Adipose tissue (tissue), 3 donors: Measurements from ENCODE around the gene SPNS2. TPM values are rescaled to one million over a fixed set of nuclear protein-coding genes. Genes with fewer than 3 reads are reported as not detected.

Source experiments
- H3K27ac ChIP-seq: one replicate; pipeline ENCODE4 v1.5.1; 2013; ENCODE audit warnings: low read depth, low read length
- WGBS, 3 donors: extraction: QIAGEN DNeasy Blood & Tissue Kit; methylation state at CpG; one replicate each; pipeline ENCODE4 v1.1.7; 2013; 5-methylcytosine and 5-hydroxymethylcytosine counted together
- polyA plus RNA-seq, 3 donors: library from polyadenylated mRNA; stranded (reverse); fragments of 200-250 nt; gene quantifications; one replicate each; pipeline ENCODE4 v1.2.3, GENCODE V29; 2013
- donor health status: healthy with polysubstance abuse.
- donor health status: Bipolar disorder and iron deficiency.
- donor health status: healthy.

The SPNS2 gene
- polyA plus RNA-seq, 3 donors = 13.5 to 32.8 (median 26.9) TPM

- WGBS, 3 donors = 81 to 87% (median 84%) methylated on average over 8 of the region's 8 CpGs
- no peak overlapping the region for H3K27ac ChIP-seq
Measured at GRCh38 chr17:4479340-4479981, 19.2 kb upstream of the SPNS2 start.

GRCh38 chr17:4479982-4480751 lies 18.5 kb upstream of the SPNS2 start:
- H3K27ac ChIP-seq = no peak overlapping the region
- WGBS, 3 donors = 52 to 60% (median 59%) methylated on average over 13 of the region's 13 CpGs

GRCh38 chr17:4480929-4481898 lies 17.5 kb upstream of the SPNS2 start:
- no peak overlapping the region for H3K27ac ChIP-seq
- 25 to 45% (median 29%) methylated on average over 13 to 14 of the region's 14 CpGs for WGBS, 3 donors

GRCh38 chr17:4482338-4483011 lies 16.2 kb upstream of the SPNS2 start:
- 88 to 91% (median 90%) methylated on average over 15 to 16 of the region's 16 CpGs for WGBS, 3 donors

DNA sequence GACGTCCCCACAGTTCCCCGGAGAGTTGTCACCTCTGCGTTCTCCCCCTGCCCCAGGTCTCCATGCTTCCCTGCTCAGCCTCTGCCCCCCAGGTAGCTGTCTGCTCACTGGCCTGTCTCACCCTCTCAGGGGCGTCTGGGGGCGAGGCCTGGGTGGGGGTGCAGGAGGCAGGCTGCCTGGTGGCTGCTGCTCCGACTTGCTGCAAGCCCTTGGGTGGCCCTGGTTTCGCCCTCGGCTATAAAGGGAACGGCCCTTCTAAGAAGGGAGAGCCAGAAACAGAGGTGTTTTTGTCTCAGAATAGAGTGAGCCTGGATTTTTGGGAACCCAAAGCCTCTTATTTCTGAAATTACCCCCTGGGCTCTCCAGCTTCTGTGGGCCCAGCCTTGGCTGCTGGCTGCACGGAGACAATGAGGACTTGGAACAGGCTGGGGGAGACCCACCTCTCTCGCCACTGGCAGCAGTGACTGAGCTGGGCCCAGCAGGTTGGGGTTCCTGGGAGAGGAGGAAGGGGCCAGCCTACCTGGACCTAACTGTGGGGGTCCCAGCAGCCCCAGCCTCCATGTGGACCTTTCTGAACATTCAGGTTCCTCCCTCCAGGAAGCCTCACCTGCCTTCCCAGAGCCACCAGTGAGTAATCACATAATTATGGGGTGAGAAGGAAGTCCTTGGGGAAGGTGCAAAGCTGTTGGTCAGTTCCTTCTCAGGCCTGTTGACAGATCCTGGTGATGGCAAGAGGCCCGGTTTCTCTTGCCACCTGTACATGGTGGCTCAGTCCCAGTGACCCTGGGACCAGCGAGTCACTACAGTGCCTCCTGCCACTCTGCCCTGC lies 15.5 kb upstream of the SPNS2 start:
- 65 to 80% (median 79%) methylated on average over 13 of the region's 13 CpGs for WGBS, 3 donors
- H3K27ac ChIP-seq = no peak overlapping the region

More at GRCh38 chr17:4482338-4483011, 16.2 kb upstream of the SPNS2 start:
- no peak overlapping the region for H3K27ac ChIP-seq

GRCh38 chr17:4485676-4486646 lies 12.7 kb upstream of the SPNS2 start:
- no peak overlapping the region for H3K27ac ChIP-seq
- 59 to 83% (median 62%) methylated on average over 28 to 31 of the region's 31 CpGs for WGBS, 3 donors

GRCh38 chr17:4487296-4487695 lies 11.4 kb upstream of the SPNS2 start:
- no peak overlapping the region for H3K27ac ChIP-seq
- WGBS, 3 donors = 88 to 91% (median 89%) methylated on average over 8 of the region's 8 CpGs

GRCh38 chr17:4487820-4488716 lies 10.6 kb upstream of the SPNS2 start:
- 72 to 78% (median 76%) methylated on average over 23 to 24 of the region's 24 CpGs for WGBS, 3 donors
- H3K27ac ChIP-seq = no peak overlapping the region

DNA sequence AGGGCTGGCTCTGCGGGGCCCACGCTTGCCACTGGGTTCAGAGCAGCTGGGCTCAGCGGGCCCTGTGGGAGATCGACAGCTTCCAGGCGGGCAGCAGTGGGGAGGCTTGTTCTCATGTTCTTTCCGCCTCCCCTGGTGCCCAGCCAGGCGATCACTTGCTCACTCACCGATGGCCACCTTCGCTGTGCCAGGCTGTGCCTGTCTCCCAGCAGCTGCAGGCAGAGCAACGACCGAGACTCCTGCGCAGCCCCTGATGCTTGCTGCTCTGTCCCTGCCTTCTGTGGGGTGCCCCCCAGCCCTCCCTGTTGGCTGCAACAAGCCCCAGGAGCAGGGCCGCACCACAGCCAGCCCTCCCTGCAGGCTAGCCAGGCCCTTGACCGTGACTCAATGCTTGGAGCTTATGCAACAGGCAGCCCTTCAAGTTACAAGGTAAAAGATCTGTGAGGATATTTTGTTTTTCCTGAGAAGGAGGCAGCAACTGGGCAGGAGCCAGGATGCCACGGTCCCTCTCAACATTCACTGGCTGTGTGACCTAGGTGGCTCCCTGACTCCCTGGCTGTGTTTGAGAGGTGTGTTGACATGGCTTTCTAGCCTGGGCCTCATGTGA lies 9.6 kb upstream of the SPNS2 start:
- 80 to 87% (median 85%) methylated on average over 15 of the region's 15 CpGs for WGBS, 3 donors
- no peak overlapping the region for H3K27ac ChIP-seq

DNA sequence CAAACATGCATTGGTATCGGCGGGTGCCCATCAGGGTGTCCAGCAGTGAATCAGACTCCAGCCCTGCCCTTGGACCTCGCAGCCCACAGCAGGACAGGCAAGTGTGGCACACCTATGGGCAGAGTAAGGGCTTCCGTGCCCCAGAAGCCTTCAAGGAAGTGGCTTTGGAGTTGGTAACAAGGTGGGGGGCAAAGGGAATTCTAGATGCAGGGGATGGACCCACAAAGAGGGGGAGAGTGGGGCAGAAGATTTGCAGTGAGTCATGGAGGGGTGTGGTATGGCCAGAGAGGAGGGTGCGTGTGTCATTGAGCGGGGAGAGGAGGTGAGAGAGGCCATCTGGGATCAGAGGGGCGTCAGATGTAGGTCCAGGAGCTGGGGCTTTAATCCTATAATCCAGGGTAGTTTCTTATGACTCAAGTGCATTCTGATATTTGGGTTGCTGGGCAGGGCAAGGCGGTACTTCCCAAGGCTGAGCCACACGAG lies 8.5 kb upstream of the SPNS2 start:
- no peak overlapping the region for H3K27ac ChIP-seq
- 85 to 93% (median 88%) methylated on average over 9 of the region's 9 CpGs for WGBS, 3 donors

- H3K27ac ChIP-seq = no peak overlapping the region
- whole genome bisulfite sequencing, 3 donors = 78 to 85% (median 83%) methylated on average over 7 of the region's 7 CpGs
Measured at GRCh38 chr17:4490637-4491061, 8.0 kb upstream of the SPNS2 start.

- no peak overlapping the region for H3K27ac ChIP-seq
- WGBS, 3 donors = 38 to 61% (median 39%) methylated on average over 20 of the region's 20 CpGs
Measured at GRCh38 chr17:4492721-4493561, 5.7 kb upstream of the SPNS2 start.

GRCh38 chr17:4497101-4497824 lies 1.4 kb upstream of the SPNS2 start:
- WGBS, 3 donors = 62 to 75% (median 73%) methylated on average over 23 of the region's 23 CpGs
- no peak overlapping the region for H3K27ac ChIP-seq
